PC-9 (cell line): ENCODE results near the gene MAGI1. TPM values are rescaled to one million over a fixed set of nuclear protein-coding genes. Genes with fewer than 3 reads are reported as not detected.

Source experiments
- BruUV-seq: library from RNA; stranded (reverse); fragments of 400-500 nt; replicated peaks from 2 replicates; lab custom pipeline; 2021; lab: Mats Ljungman, UMichigan
- CTCF ChIA-PET: fragments of 300-600 bp; sonication (Branson Sonifier 250); formaldehyde crosslinking; loops from one replicate; lab custom pipeline; 2022; ENCODE audit warnings: antibody characterized with exemption; lab: Charles Lee
- POLR2A ChIA-PET: fragments of 300-600 bp; sonication (Branson Sonifier 250); formaldehyde crosslinking; loops from one replicate; lab custom pipeline; 2022; ENCODE audit warnings: antibody characterized with exemption; ENCODE audit not compliant: unreplicated experiment; lab: Charles Lee
- DNase-seq, 2 experiments: peaks; one replicate each; pipeline versions ENCODE4 v3.0.0 to v3.0.0-alpha.2; 2015 to 2022; ENCODE audit warnings: mixed read lengths in 1 of 2
- H2AFZ ChIP-seq: fragments of 200-600 bp; sonication (generic); 2 replicates; pipeline ENCODE4 v1.8.1; 2017; ENCODE audit warnings: antibody characterized with exemption
- H3F3A ChIP-seq: fragments of 200-600 bp; sonication (generic); 2 replicates; pipeline ENCODE4 v1.8.1; 2017; ENCODE audit warnings: antibody characterized with exemption, mild to moderate bottlenecking, low read depth; ENCODE audit not compliant: insufficient read depth
- H3K27ac ChIP-seq: fragments of 200-600 bp; sonication (generic); 2 replicates; pipeline ENCODE4 v1.6.1; 2016; ENCODE audit warnings: mixed run types
- H3K27me3 ChIP-seq: fragments of 200-600 bp; sonication (generic); 2 replicates; pipeline ENCODE4 v1.6.1; 2016; ENCODE audit warnings: low read depth, mixed run types; ENCODE audit not compliant: insufficient read depth
- H3K36me3 ChIP-seq: fragments of 200-600 bp; sonication (generic); 2 replicates; pipeline ENCODE4 v1.6.1; 2016; ENCODE audit warnings: low read depth, mixed run types
- H3K4me1 ChIP-seq: fragments of 200-600 bp; sonication (generic); replicated peaks from 2 replicates; pipeline ENCODE4 v1.6.1; 2016; ENCODE audit warnings: mixed run types; ENCODE audit not compliant: insufficient read depth
- H3K4me2 ChIP-seq: fragments of 200-600 bp; sonication (generic); 2 replicates; pipeline ENCODE4 v1.6.1; 2017; ENCODE audit warnings: mixed run types
- H3K4me3 ChIP-seq: fragments of 200-600 bp; sonication (generic); 2 replicates; pipeline ENCODE4 v1.6.1; 2016; ENCODE audit warnings: mixed run types
- H3K79me2 ChIP-seq: fragments of 200-600 bp; sonication (generic); 2 replicates; pipeline ENCODE4 v1.6.1; 2017; ENCODE audit warnings: low read depth, mixed run types
- H3K9me2 ChIP-seq: fragments of 200-600 bp; sonication (generic); 2 replicates; pipeline ENCODE4 v1.8.1; 2017; ENCODE audit warnings: mild to moderate bottlenecking; ENCODE audit not compliant: insufficient read depth
- H3K9me3 ChIP-seq: fragments of 200-600 bp; sonication (generic); 2 replicates; pipeline ENCODE4 v1.8.1; 2016; ENCODE audit warnings: low read depth; ENCODE audit not compliant: insufficient read depth
- H4K20me1 ChIP-seq: fragments of 200-600 bp; sonication (generic); 2 replicates; pipeline ENCODE4 v1.8.1; 2017; ENCODE audit not compliant: insufficient read depth
- CTCF ChIP-seq: fragments of 200-600 bp; sonication (generic); conservative IDR thresholded peaks from 2 replicates; pipeline ENCODE4 v1.6.1; 2017; ENCODE audit warnings: mixed run types, antibody characterized with exemption, mild to moderate bottlenecking, moderate library complexity
- EZH2 ChIP-seq: fragments of 200-600 bp; sonication (generic); IDR thresholded peaks from 2 replicates; pipeline ENCODE4 v1.8.0; 2017; ENCODE audit warnings: antibody characterized with exemption, low read depth
- intact Hi-C: fragments of 100-400 bp; cut with micrococcal nuclease; formaldehyde crosslinking; loops from one replicate; pipeline ENCODE4 v1.10.0; 2022; ENCODE audit not compliant: unreplicated experiment
- total RNA-seq: library from RNA; stranded (reverse); gene quantifications from 2 replicates; pipeline ENCODE4 v1.2.3, GENCODE V29; 2021

The MAGI1 gene
- total RNA-seq, 1 experiment from 2014 or later, result 23.3 TPM

GRCh38 chr3:65605876-65606432 is 432.8 kb downstream of the MAGI1 start:
- ChIA-PET POLR2A (no interaction called here), CTCF (no interaction called here)
- no peaks in the 10 kb centered on the region for H3K9me3 ChIP-seq
- no peaks in the 10 kb centered on the region for H3K79me2 ChIP-seq
- H3K36me3 ChIP-seq, result no peaks in the 10 kb centered on the region
- H3K9me2 ChIP-seq, result no peaks in the 10 kb centered on the region
- H4K20me1 ChIP-seq, result peaks cover 25% of the 10 kb centered on the region; the same call in 1 of the 2 replicates
- peak overlapping the region; percentile 54 for H3K4me2 ChIP-seq
- no peak for TF ChIP-seq CTCF
- H3F3A ChIP-seq, result no peaks in the 10 kb centered on the region
- H3K4me1 ChIP-seq, result peaks cover 20% of the 10 kb centered on the region
- no peak overlapping the region for H2AFZ ChIP-seq
- DNase-seq, result peak in 1 of 2 experiments; percentile 64
- no peaks in the 10 kb centered on the region for H3K27me3 ChIP-seq
- intact Hi-C loops, result no loop called here
- no peak overlapping the region for H3K27ac ChIP-seq
- BruUV-seq, result no TSS peak
- no peak overlapping the region for H3K4me3 ChIP-seq

GRCh38 chr3:65604863-65605526 is 433.7 kb downstream of the MAGI1 start:
- Histone ChIP-seq H3K4me3 (no peak overlapping the region), H3K9me2 (no peaks in the 10 kb centered on the region), H2AFZ (no peak overlapping the region), H4K20me1 (peaks cover 25% of the 10 kb centered on the region; the same call in 1 of the 2 replicates), H3K36me3 (no peaks in the 10 kb centered on the region), H3F3A (no peaks in the 10 kb centered on the region), H3K27me3 (no peaks in the 10 kb centered on the region), H3K4me2 (no peak overlapping the region), H3K4me1 (peaks cover 20% of the 10 kb centered on the region), H3K27ac (no peak overlapping the region), H3K79me2 (no peaks in the 10 kb centered on the region), H3K9me3 (no peaks in the 10 kb centered on the region)
- no peak for DNase-seq
- BruUV-seq, result no TSS peak
- POLR2A ChIA-PET, result no interaction called here
- CTCF ChIA-PET, result no interaction called here
- TF ChIP-seq CTCF (no peak), EZH2 (no peak)
- intact Hi-C loops, result no loop called here

- no peaks in the 10 kb centered on the region for H3K27me3 ChIP-seq
- ChIA-PET CTCF (no interaction called here), POLR2A (interaction anchor here (0.7 kb wide), 1 partner anchor 42 kb away, joined by 6 read pairs; no protein-coding TSS in a partner anchor)
- no peaks in the 10 kb centered on the region for H3K9me3 ChIP-seq
- intact Hi-C loops, result no loop called here
- H4K20me1 ChIP-seq, result peaks cover 25% of the 10 kb centered on the region; the same call in 1 of the 2 replicates
- H3K36me3 ChIP-seq, result no peaks in the 10 kb centered on the region
- no peak overlapping the region for H3K27ac ChIP-seq
- no peak overlapping the region for H3K4me3 ChIP-seq
- TF ChIP-seq EZH2 (no peak), CTCF (no peak)
- H3K4me2 ChIP-seq, result no peak overlapping the region
- no peaks in the 10 kb centered on the region for H3K79me2 ChIP-seq
- H3K9me2 ChIP-seq, result no peaks in the 10 kb centered on the region
- no peak overlapping the region for H2AFZ ChIP-seq
- no peak for DNase-seq
- no peaks in the 10 kb centered on the region for H3F3A ChIP-seq
- BruUV-seq, result no TSS peak
- peaks cover 20% of the 10 kb centered on the region for H3K4me1 ChIP-seq
These were observed 435.1 kb downstream of the MAGI1 start for GRCh38 chr3:65603631-65604030.
